NK-92 (cell line): ENCODE measurements around the gene TBX18.

Experiments used
- DNase-seq: peaks from one replicate; lab custom pipeline; 2025; ENCODE audit not compliant: unreplicated experiment; lab: John Stamatoyannopoulos, UW

TBX18 gene

DNA sequence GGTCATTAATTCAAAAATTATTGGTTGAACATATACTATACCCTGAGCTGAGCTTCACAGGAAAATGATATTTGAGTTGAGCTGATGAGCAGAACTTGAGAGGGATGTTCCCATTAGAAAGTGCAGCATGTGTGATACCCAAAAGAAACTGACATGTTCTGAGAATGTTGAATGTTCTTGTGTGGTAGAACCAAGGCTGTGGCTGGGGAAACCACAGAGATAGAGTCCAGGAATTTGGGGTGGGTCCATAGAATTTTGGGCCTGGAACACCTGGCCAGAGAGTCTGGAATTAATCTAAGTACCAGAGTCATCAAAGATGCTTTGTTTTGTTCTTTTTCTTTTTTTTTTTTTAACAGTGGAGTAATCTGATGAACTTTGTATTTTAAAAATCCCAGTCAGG lies 88.7 kb downstream of the TBX18 start:
- DNase-seq = no peak

DNA sequence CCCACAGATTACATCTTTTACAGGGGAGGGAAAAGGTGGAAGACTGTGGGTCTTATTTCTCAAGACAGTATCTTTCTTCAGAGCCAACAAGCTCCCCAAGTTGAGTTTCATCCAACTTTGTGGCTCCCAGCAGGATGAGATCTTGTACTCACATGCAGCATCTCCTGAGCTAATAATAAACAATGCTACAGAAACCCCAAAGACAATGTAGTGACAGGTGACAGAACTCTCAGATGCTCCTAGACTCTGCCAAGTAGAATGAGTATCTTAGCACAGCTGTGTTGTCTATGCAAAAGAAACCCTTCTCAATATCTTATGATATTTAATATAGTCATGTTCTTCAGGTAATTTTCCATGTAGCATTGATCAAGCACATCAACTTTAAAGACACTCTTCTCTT lies 90.0 kb downstream of the TBX18 start:
- DNase-seq = no peak

DNA sequence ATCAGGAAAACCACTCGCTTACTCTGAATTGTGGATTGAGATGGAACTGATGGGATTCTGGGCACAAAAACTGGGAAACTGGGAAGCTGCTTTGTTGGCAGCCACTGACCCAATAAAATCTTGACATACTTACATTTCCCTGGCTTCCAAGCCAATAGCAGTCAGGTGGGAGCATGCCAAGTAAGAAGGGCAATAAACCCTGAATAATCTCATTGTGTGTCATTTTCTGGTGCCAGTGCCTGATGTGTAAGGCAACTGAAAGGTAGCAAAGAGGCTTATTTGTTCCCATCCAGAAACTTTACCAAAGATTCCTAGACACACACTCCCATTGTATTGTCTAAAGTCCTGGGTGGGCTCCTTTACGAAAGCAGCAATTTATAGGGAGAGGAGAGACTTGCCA lies 93.2 kb downstream of the TBX18 start:
- no peak for DNase-seq

DNA sequence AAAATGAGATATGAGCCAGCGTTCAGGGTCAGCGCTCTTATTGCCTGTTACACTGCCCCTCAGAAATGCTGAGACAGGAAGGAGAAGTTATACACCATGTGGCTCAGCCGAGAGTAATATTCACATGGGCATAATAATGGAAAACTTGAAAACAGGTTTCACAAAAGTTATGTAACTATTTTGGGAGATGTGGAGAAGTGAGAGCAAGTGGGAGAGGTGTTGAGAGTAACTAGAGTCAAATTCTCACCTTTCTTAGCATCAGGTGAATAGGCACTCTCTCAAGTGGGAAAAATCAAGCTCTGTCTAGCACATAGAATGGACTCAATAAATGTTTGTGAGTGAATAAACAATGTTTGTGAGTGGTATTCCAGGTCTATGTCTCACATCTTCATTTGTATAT lies 94.5 kb downstream of the TBX18 start:
- no peak for DNase-seq

DNA sequence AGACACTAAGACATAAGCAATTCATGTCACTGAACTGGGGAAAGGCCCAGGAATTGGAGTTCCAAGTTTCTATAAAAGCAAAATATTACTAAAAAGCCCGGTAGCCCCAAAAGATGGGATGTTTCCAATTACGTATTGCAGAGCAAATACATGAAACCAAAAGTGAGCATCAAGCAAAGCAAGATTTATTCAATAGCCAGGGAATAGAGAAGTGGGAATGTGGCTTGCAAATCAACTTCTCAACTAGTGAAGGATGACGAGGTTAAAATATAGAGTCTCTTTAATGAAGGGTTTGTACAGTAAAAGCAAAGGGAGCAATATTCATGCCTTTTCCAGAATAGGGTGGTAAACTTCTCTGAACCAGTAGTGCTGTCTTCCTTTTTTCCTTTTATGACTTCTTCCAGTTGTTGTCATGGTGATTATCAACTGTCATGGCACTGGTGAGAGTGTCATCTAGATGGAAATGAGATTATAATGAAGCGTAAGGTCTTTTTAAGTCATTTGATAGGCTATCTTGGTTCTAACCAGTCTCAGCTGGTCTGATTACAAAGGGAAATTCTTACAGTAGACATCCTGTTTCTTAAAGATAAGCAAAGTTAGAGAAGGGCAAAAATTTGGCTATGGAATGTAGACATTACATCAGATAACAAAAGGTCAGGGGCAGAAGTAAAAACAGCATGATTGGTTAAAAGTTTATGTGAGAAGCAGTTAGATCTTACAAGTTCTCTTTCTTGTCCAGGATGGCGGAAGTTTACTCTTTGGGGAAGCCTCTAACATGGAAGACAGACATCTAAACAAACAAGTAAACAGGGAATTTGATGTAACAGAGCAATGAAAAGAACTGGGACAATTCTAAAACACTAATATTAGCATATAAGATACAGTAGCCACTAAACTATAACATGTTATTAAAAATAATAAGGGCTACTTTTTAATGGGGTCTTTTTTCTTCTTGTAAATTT lies 96.9 kb downstream of the TBX18 start:
- no peak for DNase-seq

DNA sequence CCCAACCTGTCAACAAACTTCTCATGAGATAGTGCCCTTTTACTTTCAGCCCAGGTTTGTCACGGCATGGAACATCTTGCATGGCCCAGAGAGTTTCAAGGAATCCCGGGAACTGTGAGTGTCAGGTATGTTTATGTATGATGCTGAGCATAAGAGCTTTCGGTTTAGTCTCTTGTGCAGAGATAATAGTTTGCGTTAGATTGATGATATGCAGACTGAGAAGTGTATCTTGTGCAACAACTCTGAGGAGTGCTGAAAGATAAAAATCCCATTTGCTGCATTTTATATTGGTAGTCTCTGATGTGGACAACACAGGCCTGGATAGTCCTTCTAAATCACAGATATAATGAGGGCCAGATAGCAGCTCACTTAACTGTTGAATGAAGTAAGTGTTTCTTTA lies 99.0 kb downstream of the TBX18 start:
- no peak for DNase-seq

DNA sequence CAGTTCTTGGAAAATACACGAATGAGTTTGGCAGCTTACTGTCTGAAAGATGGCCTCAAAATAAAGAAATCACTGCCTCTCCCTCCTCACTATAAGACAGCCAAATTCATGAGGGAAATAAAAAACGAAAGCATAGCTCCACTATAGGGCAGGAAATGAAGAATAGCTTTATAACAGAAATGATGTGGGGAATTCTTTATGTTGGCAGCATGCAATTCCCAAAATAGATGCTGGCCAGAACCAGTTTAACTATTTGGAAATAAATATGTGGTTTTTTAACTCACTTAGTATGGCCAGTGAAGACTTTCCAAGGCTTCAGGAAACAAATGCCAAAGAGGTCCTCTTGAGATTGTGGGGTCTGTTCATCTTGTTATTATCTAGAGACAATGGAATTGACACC lies 100.5 kb downstream of the TBX18 start:
- DNase-seq = no peak

DNA sequence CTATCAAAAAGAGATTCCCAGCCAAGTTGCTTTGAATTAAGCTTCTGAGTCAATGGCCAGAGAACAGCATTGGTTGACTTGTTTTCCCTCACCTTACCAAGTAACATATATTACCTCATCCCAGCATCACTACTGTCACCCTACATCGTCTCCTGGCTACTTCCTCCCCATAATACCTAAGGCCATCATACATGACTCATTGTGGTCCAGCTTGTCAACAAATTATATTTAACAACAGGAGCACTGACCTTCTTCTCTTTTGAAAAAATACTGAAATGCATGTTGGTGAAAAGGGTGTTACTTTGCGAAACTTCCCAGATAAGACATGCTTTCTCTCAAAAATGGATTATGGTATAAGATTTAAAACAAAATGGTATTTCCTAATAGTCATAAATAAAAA lies 106.9 kb downstream of the TBX18 start:
- no peak for DNase-seq

DNA sequence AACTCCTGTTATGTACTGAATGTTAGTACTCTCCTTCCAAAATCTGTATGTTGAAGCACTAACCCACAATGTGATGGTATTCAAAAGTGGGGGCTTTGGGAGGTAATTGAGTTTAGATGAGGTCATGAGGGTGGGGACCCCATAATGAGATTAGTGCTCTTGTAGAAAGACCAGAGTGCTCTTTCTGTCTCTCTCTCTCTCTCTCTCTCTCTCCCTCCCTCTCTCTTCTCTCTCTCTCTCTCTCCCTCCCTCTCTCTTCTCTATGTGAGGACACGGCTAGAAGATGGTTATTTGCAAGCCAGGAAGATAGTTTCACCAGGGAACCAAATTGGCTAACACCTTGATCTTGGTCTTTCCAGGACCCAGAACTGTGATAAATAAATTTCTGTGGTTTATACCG lies 107.4 kb downstream of the TBX18 start:
- DNase-seq = no peak

DNA sequence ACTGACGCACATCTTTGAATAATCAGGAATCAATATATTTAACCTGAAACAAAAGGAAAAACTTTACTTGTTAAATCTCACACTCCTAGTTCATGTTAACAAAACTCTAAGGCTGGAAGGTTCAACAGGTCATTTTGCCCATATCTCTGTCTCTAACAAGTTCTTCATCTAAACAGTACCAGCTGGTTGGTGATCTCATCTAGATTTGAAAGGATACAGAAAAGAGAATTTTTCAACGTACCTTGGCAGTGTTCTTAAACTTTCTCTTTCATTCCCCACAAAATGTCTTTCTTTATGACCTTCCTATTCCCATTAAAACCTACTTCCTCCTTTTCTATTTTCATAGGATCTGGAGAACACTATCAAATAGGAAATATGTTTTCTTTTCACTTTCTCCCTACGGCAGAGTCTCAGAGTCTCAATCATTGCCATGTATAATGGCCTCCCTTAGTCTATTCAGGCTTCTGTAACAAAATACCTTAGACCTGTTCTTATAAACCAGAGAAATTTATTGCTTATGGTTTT lies 111.3 kb downstream of the TBX18 start:
- DNase-seq = no peak

DNA sequence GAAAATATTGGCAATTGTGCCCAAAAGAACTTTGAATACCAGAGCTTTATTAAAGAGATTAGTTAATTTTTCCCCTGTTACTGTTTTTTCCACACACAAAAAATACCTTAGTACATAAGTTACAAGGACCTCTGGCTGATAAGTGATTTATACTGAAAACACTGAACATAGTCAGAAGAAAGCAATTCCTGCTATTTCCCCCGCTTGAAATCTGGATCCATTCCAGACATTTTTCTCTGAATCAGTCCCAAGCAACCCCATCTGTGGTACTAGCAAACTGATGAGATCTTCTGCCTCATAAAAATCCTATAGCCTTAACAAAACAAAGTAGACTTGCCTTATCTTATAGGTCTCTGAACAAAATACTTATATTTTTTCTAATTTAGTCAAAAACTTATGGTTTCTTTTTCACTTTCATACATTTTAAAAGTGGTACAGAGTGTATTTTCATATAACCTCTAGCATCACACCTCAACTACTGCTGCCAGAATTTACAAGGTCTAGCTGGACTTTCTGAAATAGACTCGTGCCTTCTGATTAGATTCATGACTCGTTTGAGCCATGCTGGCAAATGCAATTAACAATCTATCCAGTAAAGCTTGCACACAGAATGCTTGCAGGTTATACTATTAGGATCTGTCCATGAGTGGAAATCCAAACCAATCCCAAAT lies 111.9 kb downstream of the TBX18 start:
- no peak for DNase-seq

DNA sequence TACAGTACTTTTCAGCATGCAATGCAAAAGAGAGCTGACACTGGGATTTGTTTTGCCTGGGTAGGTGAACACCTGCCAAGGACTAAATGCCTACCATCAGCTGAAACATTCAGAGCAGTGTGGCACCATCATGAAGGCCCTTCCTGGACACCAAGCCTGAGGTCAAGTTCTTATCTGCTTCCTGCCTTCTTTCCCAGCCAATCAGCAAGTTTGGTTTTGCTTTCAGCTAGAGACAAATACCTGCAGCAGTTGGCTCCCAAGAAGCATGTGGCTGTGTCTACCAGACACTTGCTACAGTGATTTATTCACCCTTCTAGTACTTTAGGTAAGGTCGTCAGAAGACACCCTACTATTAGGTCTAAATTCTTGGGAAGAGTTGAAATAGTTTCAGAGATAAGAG lies 112.8 kb downstream of the TBX18 start:
- DNase-seq = no peak

DNA sequence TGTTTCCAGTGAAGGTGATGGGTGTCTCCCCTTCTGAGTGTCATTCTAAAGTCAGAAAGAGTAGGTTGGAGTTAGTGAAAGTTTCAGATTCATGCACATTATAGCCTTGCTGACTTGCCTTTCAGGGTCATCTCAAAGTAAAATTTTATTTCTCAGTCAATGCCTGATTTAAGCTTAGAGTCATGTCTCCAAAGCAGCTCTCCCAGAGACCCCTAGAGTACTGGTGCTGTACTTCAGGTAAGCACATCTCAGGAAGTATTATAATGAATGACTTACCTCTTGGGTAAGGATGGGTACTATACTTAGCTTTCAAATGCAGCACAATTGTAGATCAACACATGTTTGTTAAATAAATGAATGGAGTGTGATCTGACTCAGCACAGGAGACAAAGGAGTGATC lies 116.0 kb downstream of the TBX18 start:
- no peak for DNase-seq

DNA sequence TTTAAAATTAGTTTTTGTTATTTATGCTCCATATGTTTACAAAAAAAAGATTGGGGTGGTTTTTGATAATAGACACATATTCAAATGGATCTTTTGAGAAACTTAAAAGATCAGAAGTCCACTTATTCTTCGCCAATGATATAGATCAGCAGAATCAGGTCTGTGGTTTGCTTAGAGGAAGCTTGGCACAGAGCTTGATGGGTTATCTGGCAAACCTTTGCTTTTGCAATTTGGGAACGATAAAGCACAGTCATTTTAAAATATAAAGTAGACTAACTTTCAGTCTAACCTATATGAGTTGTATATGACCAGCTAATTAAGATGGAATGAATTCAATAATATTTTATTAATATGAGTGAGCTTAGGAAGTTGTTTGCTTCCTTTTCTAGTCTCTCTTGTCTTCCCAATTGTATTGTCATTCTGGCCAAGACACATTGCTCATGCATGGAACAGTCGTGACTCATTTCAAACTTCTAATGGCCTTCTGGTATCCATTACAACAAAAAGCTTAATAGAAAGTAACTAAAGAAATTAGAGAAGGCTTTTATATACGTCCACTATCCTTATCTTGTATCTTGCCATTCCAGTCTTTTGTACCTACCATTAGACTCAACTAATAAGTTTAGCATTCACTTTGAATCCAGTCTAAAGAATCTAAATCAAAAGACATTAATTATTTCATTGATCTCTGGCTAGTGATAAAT lies 118.7 kb downstream of the TBX18 start:
- DNase-seq = no peak

DNA sequence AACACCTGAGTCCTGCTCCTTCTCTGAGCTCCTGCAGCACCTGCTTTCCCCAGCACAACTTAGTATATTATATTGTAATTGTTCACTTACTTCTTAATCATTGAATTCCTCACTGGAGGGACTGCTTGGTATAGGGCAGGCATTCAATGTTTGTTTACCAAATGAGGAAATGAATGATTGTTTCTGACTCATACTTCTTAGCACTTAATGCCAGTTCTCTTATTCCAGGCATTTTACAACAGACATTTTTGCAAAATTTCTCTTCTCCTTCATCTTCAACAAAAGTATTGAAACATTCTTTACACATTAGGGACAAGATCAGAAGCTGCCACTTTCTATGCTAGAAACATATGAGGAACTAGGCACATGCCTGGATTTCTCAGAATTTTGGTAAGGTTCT lies 119.4 kb downstream of the TBX18 start:
- DNase-seq = no peak

DNA sequence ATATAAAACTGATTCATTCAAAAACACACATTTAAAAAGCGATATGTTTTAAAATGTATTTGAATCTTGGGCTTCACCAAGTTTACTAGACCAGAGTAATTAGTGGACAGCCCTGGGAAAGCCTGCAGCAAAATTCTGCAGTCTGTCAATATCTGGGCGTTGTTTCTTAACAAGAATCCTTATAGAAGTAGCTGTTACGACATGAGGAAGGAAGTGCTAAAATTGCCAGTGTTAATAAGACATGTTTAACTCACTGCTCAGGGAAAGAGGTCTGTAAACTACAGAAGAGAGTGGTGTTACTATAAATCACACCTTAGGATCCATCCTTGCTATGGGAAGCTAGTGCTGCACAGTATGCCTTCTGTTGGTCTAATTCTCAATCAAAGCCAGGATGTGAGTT lies 120.6 kb downstream of the TBX18 start:
- DNase-seq = no peak

DNA sequence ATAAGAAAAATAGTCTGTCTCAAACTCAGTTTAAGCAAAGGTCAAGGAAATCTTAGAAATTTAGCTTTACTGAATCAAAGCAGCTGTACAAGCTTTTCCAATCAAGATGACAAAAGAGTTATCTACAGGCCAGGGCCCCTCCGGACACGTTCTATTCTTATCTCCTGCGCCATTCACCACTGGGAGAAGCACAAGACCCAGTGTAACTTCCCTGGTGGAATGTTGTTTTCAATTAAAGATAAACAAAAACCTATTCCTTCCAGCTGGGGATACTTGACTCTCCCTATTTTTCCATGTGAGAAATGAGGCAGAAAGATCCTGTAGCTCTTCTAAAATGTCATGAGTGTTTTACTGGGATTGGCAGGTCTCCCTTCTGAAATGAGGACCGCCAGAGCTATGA lies 123.3 kb downstream of the TBX18 start:
- DNase-seq = no peak

DNA sequence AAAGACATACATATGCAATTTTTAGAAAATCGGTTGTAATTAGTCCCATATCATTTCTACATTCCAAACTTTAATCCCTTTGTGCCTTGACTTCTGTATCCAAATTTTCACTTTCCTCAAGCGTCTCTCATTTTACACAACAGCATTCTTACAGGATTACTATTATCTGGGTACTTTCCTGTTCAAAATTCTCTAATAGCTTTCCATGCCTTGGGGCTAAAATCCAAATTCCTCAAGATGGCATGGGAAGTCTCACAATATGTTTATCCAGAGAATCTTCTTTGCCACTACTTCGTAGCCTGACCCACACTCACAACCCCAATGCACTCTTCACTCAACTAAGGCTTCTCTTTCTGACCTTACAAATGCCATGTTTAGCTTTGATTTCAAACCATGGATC lies 125.0 kb downstream of the TBX18 start:
- no peak for DNase-seq

DNA sequence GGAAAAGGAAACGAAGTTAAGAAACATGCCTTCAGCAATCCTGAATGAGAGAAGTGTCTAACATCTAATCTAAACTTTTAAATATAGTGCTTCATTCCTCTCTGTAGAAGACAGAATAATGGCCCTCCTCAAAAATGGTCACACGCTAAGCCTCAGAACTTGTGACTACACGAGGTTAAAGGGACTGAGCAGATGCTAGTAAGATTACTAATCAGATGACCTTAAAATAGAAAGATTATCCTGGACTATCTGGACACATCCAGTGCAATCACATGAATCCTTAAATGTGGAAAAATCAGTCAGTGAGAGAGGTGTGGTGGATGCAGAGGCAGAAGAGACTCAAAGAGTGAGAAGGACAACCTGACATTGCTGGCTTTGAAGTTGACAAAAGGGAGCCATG lies 126.1 kb downstream of the TBX18 start:
- DNase-seq = no peak
